Esophagus mucosa (tissue), 1 donor: Measurements from ENCODE around the gene RSPH4A. TPM values are rescaled to one million over a fixed set of nuclear protein-coding genes. Genes with fewer than 3 reads are reported as not detected.
"Not testable (repeated sequence)": the region's sequence is repeated elsewhere in the genome, so short reads cannot be mapped to it uniquely, and the experiment has no call there.

Source experiments
- ATAC-seq: fragments of 200-7000 bp; cut with Tn5 transposase; one replicate; pipeline ENCODE4 v1.9.1; 2020
- total RNA-seq: library from RNA; stranded (reverse); gene quantifications from one replicate; pipeline ENCODE4 v1.2.4, GENCODE V29; 2023
- donor health status: DM: yes; HTN: yes; CAD: no.

RSPH4A gene
- not detected for total RNA-seq

DNA sequence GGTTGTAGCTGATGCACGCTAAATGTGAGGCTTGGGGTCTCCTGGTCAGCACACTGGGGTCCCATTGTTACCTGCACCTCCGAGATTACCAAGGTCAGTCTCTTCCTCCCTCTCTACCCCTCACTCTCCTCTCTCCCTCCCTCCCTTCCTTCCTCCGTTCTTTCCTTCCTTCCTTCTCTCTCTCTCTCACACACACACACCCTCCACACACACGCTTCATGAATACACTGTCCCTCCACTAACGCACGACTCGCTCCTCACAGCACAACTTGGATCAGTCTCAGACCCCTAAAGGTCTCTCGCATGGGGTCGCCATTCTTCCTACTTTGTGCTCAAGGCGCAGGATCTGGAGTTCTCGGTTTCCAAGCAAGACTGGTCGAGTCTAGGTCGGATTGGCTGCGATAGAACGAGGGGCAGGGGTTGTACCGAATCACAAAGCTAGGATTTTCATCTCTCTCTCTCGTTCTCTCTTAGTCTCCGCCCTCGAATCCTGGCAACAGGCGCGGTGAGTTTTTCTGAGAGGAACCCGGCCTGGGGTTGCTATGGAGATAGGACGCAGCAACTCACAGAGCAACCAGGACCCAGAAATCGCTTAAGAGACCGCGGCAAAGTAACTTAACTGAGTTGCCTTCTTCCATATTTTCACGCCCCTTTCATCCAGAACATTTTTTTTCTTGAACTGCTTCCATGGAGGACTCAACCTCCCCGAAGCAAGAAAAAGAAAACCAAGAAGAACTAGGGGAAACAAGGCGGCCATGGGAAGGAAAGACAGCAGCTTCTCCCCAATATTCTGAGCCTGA, at the start of gene RSPH4A:
TSS of gene RSPH4A (plus strand) at position 543 of the 800 bp plus-strand sequence. CDS start at position 688, 145 bp downstream.
- ATAC-seq = peak; percentile 98

DNA sequence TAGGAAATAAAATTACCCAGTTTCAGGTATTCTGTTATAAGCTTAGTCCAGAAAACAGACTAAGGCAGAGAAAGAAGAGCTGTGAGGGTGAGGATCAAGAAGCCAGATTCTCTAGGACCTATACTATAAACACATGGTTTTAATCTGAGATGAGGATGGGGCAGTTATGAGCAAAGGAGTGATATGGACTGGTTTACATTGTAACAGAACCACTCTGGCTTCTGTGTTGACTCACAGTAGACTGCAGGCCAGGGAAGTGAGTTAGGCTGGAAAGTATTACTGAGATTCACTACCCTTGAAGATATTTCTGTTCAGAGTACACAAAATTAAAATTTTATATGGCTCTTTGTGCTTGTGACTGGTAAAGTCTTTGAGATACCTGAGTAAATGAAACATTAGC, 48.2 kb upstream of the RSPH4A start:
- no peak for ATAC-seq

DNA sequence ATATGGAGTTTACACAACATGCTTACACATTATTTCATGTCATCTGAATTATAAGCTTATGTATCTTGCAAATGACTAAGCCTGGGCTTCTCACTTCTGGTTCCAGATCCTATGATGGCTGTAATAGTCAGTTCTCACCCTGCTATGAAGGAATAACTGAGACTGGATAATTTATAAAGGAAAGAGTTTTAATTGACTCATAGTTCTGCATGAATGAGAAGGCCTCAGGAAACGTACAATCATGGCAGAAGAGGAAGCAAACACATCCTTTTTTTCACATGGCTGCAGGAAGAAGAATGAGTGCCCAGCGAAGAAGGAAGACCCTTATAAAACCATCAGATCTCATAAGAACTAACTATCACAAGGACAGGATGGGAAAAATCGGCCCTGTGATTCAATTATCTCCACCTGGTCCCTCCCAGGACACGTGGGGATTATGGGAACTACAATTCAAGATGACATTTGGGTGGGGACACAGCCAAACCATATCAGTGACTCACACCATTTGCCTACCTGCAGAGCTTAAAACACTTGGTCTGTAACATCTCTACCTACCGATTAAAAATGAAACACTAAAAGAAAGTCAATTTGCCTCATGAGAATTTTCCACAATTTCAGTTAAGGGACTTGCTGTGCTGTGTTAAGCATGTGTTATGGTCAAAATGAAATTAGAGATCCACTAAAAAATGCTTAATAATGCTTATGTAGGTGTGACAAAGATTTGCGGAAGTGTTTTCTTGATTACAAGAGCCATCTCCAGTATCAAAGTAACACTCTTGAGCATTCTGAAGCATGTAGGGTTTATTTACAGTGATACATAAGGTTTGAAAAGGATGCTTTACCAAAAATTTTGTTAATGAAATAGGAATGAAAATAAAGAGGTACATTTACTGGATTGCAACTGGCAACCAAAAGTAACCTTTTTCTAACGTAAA, 47.2 kb upstream of the RSPH4A start:
- ATAC-seq = no peak

DNA sequence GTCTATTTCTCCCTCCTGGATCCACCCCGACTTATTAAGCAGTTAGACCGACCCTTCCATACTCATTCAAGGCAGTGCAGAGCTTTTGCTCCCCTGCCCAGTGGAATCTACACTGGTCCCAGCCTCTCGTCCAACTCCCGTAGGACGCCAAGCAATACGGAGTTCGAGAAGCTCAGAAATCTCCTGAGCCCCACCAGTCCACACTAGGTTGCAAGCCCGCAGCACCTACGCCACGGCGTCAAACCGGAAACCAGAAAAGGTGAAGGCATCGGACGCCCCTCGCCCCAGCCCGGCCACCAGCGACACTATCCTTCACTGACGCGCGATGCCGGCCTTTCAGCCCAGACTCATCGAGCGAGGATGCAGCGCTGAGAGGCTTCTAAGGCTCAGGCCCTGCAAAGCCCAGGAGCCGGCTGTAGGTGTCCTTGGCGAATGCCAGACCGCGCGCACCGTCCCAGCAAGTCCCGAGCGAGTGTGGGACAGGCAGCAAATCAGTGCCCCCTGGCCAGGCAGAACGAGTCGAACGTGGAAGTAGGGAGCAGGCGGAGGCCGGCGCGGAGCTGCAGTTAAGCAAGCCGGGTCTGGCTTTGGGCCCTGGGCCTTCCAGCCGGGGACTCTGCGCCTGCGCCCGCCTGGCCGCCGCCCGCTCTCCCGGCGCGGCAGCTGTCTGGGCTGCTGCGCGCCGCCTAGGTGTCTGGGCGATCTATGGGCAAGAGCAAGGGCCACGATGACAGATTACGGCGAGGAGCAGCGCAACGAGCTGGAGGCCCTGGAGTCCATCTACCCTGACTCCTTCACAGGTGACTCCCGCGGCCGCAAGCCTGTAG, 45.2 kb upstream of the RSPH4A start, which contains the start of gene RWDD1:
TSS of gene RWDD1 (plus strand) at position 649 of the 827 bp plus-strand sequence. CDS start at position 728, 79 bp downstream.
- ATAC-seq = peak; percentile 100

DNA sequence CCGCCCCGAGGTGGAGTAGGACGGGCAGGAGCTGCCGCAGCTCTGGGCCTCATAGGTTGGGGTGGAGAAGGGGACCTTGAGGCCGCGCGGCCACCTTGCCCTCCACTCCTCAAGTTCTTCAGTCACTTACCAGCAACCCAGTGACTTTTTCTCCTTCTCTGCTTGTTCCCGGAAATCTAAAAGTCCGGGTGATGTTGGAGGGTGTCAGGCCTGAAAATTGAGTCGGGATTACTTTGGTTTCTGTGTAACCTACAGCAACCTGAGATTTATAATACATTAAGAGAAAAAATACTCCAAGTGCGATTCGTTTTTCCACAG, 44.6 kb upstream of the RSPH4A start:
- no peak for ATAC-seq

DNA sequence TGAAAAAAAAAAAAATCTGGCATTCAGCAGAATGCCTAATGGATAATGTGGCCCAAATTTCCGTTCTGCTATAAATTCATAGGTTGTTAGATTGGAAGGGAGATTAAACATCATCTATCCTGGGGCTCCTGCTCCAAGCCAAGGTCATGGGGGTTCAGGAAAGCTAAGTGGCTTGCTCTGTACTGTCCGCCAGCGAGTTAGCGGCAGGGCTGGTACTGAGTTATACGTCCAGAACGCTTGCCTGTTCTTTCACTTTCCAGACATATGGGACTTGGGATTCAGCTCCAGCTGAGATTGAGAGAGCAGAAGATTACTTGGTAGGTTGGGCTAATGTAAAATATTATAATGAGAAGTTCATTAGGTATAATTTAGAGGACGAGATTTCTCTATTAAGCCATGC, 44.1 kb upstream of the RSPH4A start:
- ATAC-seq = no peak

DNA sequence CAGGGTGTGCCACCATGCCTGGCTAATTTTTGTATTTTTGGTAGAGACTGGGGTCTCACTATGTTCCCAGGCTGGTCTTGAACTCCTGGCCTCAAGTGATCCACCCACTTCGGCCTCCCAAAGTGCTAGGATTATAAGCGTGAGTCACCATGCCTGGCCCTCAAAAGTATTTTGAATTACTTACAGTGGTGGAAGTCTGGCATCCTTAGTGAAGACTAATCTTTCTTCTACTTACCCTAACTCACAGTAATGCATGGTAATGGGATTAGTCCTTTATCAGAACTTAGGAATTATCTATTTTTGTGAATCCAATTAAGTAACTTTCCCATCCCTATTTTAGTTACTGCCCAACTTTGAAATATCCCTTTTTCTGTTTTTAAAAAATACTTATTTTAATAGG, 41.1 kb upstream of the RSPH4A start:
- no peak for ATAC-seq

DNA sequence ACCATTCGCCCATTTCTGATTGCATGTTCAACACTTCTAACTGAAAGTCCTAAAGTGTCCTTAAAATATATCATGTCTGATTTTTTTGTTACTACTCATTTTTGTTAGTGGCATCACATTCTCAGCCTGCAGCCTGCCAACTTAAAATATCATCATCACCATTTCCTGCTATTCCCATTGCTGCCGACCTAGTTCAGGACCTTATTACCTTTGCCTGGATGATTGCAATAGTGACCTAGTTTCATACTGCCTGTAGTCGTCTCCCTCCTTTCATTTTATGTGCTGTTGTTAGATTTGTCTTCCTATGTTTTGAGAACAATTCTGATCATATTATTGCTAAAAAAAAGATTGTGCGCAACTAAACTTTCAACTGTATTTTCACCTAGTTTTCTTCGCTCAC, 38.8 kb upstream of the RSPH4A start:
- ATAC-seq = no peak

DNA sequence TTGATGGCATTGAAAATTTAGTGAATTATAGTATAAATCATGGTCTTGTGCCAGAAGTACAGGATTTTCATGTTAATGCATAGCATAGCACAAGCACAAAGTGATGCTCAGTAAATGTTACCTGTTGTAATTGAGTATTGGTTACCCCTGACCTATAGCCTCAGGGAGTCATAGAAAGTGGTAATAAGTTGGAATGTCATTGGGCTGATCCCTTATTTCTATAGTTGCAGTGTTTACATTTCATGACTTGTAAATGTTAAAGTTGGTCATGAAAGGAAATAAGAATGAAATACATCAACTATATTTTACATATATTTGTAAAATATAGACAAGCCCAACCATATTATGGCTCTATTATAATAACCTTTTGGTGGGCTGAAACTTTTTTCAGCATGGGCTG, 37.9 kb upstream of the RSPH4A start:
- ATAC-seq = no peak

DNA sequence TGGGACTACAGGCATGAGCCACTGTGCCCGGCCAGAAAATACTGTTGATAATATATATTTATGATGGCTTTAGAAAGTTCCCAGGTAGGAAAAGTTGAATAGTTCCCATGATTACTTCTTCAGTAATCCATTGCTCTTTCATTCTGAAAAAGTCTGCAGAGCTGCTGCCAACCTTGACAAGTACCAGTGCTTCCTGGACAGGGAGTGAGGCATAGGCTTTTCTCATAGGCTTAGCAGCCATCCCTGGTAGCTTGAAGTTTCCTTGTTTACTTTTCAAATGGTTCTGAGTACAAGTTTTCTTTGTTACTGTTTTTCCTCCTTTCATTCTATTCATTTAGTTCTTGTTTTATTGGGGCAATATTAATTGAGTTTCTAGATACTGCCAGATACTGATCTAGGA, 37.1 kb upstream of the RSPH4A start:
- peak; percentile 55 for ATAC-seq

DNA sequence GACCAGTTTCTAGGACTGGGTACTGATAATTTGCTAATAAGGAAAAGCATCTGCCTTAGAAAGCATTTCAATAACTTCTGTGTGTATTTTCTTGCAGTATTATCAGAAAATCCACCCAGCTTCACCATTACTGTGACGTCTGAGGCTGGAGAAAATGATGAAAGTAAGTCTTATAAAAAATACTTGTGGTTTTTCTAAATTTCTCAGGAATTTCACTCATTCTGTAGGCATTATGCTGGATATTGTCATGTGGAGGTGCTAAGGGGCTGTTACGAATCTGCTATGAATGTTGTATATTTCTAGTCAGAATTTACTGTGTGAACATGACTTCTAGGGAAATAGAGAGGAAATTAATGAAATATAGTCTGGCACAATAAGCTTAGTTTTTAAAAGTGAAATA, 36.1 kb upstream of the RSPH4A start:
- ATAC-seq = no peak

DNA sequence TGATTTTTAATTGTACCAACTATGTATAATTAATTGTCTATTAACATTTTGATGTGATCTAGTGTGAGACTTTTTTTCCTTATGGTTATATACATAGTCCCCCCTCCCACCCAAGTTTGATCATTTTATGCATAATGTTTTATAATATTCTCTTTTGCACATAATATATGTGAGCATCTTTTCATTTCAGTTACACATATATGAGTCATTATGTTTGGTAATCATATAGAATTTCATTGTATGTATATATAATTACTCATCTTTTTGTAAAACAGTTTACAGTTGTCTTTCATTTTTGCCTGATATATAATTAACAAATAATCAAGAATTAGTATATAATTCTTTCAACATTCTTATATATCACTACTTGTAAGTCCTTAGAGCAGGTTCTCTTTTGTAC, 30.0 kb upstream of the RSPH4A start:
- no peak for ATAC-seq

DNA sequence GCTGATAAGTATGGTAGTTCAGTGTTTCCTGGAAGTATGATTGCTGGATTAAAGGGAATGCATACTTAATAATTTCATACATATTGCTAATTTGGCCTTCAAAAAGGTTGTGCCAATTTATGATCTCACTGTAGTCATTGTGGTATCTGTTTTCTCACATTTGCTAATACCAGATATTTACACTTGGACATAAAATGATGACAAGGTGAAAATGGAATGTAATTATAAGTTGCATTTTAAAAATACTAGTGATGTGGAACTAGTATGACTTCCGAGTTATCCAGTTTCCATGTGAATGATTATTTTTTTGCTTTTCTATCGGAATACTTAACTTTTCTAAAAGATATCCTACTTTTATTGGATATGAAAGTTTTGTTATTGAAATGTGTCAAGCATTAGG, 29.5 kb upstream of the RSPH4A start:
- no peak for ATAC-seq

DNA sequence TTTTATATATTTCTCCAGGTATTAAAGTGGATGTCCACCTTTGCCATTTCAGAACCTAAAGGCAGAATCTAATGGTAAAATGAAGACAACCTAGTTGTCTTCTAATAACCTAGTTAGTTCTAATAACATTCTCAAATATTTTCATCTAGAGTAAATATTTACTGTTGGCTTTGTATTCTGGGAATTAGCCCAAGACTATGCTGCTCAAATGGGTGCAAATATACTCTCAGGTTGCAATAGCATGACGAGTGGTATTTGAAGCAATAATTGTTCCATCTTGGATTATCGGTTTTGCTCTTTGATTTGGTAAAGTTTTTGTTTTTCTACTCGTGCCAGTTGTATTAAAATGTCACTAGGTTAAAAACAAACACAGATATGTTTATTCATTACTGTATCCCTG, 21.0 kb upstream of the RSPH4A start:
- no peak for ATAC-seq

DNA sequence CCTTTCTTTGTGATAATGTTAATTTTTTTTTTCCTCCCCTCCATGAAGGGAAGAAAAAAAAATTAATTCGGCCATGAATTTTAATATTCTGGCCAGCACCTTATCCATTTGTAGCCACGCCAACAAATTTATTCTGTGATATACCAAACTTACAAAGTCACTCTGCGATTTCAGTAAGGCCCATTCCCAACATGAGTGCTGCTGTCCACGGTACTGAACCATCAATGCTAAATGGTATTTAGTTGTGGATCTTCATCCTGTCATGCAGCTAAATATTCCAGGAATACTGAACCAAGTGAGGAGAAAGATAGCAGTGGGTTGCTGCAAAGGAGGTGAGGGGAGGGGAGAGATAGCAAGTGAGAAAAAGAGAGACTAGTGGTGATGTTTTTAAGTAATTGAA, 19.5 kb upstream of the RSPH4A start:
- no peak for ATAC-seq

DNA sequence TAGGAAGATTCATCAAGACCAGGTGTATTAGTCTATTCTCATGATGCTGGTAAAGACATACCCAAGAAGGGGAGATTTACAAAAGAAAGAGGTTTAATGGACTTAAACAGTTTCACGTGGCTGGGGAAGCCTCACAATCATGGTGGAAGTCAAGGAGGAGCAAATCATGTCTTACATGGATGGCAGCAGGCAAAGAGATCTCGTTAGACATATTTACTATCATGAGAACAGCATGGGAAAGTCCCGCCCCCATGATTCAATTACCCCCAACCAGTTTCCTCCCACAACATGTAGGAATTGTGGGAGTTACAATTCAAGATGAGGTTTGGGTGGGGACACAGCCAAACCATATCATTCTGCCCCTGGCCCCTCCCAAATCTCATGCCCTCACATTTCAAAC, 12.4 kb upstream of the RSPH4A start:
- ATAC-seq = not testable (repeated sequence)

DNA sequence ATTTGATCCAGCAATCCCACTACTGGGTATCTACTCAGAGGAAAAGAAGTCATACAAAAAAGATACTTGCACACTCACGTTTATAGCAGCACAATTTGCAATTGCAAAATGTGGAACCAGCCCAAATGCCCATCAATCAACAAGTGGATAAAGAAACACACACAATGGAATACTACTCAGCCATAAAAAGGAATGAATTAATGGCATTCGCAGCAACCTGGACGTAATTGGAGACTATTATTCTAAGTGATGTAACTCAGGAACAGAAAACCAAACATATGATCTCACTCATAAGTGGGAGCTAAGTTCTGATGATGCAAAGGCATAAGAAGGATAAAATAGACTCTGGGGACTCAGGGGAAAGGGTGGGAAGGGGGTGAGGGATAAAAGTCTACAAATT, 11.4 kb upstream of the RSPH4A start:
- not testable (repeated sequence) for ATAC-seq

DNA sequence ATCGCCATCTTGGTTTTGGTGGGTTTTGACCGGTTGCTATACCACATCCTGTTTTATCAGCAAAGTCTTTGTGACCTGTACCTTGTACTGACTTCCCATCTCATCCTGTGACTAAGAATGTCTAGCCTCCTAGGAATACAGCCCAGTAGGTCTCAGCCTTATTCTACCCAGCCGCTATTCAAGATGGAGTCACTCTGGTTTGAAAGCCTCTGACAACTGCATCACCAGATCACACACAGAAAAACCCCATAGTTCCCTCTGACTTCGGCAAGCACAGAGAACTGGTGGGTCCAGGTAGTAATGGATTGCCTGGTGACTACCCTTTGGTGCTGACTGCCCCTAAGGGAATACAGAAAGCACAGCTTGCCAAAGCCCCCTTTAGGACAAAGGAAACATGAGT, 10.3 kb upstream of the RSPH4A start:
- ATAC-seq = no peak

DNA sequence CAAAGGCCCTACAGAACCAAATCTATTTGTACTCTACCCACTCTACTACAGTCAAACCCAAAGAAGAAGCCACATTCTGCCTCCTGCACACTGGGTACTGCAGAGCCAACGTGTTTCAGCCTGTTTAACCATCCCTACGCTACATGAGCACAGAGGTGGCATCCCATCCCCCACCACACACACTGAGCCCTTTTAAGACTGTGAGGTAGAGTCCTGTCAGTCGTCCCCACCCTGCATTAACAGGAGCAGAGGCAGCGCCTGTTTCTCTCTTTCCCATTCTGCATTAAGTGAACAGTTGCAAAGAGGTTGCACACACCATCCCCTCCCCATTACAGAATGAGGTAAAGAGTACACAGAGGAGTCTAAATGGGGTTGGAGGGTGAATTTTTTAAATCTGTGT, 5.2 kb upstream of the RSPH4A start:
- peak; percentile 52 for ATAC-seq

DNA sequence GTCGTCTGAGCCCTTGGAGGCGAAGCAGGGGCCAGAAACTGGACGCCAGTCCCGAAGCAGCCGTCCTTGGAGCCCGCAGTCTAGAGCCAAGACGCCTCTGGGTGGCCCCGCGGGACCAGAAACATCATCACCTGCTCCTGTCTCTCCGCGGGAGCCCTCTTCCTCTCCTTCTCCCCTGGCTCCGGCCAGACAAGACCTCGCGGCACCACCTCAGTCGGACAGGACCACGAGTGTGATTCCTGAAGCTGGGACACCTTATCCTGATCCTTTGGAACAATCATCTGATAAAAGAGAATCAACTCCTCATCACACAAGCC, 416 bp downstream of the RSPH4A start:
- ATAC-seq = peak; percentile 37

DNA sequence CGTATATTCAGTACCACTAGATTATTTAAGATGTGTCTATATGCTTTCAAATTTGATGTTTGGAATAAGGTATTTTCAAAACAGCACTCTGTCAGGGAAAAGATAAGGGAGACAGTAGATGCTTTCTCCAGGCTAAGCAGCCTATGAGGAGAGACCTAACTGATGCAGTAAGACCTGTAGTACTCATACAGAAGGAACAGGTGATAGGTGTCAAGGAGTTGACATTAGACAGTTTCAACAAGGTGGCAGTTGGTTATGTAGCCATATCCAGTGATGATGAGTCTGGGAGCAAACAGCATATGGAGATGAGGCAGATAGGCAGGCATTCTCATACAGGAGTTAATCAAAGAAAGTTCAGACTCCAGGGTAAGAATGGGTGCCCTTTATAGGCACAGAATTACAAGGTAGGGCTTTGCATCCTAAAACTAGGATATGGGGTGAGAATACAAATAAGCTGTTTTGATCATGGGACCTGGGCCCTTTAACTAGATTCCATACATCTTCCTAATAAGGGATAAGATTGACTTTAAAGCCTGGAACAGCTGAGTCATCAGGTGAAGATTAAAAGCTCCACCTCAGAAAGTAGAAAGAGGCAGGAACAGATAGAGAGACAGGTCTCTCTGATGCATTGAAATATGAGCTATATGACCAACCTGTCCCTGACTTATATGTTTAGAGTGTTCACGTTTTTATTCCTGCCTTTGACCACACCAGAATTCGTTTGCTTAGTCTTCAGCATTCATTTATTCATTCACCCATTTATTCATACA, 7.9 kb downstream of the RSPH4A start:
- ATAC-seq = peak; percentile 81

DNA sequence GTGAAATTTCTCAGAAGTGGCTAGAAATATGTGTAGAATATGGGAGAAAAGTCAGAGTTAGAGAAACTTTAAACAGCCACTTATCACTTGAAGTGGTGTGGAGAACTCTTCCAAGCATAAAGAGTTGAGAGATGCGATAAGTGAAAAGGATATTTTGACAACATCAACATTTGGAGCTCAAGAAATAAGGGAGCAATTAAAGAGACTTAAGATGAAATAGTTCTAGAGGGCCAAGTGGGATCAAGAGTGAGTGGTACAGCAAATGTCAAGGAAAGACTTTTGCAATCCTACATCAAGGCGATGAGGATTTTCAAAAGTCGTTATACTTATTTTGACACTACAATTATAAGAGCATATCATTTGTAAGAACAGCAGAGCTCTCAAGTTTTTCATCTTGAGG, 9.6 kb downstream of the RSPH4A start:
- ATAC-seq = no peak
